Lung (tissue), 12 donors: ENCODE measurements around the gene ZNF740. TPM values are rescaled to one million over a fixed set of nuclear protein-coding genes. Genes with fewer than 3 reads are reported as not detected.

Experiments used
- ATAC-seq: fragments of 200-7000 bp; cut with Tn5 transposase; one replicate; pipeline ENCODE4 v1.9.1; 2020; ENCODE audit warnings: moderate number of reproducible peaks; ENCODE audit not compliant: insufficient read depth, low FRiP score
- DNase-seq, 3 donors: peaks; one replicate each; pipeline ENCODE4 v3.0.0-alpha.2; 2013 to 2017
- H3K27ac ChIP-seq, 2 donors: one replicate each; pipeline ENCODE4 v1.5.1; 2013; ENCODE audit warnings: mild to moderate bottlenecking in 2 of 2, moderate library complexity in 2 of 2, control low read depth in 1 of 2, inconsistent platforms in 1 of 2, low read depth in 1 of 2, low read length in 1 of 2
- H3K27me3 ChIP-seq, 3 donors: one replicate each; pipeline ENCODE4 v1.5.1; 2013; ENCODE audit warnings: low read length in 2 of 3; ENCODE audit not compliant: control insufficient read depth in 3 of 3, insufficient read depth in 3 of 3
- H3K36me3 ChIP-seq, 4 donors: one replicate each; pipeline ENCODE4 v1.5.1; 2013; ENCODE audit warnings: low read length in 4 of 4, mild to moderate bottlenecking in 1 of 4, moderate library complexity in 1 of 4; ENCODE audit not compliant: control insufficient read depth in 4 of 4, insufficient read depth in 4 of 4
- H3K4me1 ChIP-seq, 5 donors: one replicate each; pipeline ENCODE4 v1.5.1; 2013; ENCODE audit warnings: low read length in 5 of 5, mild to moderate bottlenecking in 2 of 5, moderate library complexity in 1 of 5; ENCODE audit not compliant: control insufficient read depth in 5 of 5, insufficient read depth in 5 of 5
- H3K4me3 ChIP-seq: one replicate; pipeline ENCODE4 v1.5.1; 2013; ENCODE audit warnings: mild to moderate bottlenecking, control low read depth, moderate library complexity
- H3K9ac ChIP-seq, 2 donors: one replicate each; pipeline ENCODE4 v1.5.1; 2013; ENCODE audit warnings: low read length in 2 of 2, control low read depth in 1 of 2; ENCODE audit not compliant: insufficient read depth in 1 of 2
- H3K9me3 ChIP-seq, 4 donors: one replicate each; pipeline ENCODE4 v1.5.1; 2013; ENCODE audit warnings: low read length in 3 of 4, mild to moderate bottlenecking in 1 of 4, moderate library complexity in 1 of 4; ENCODE audit not compliant: control insufficient read depth in 4 of 4, insufficient read depth in 3 of 4
- WGBS, 2 donors: extraction: QIAGEN DNeasy Blood & Tissue Kit; methylation state at CpG; one replicate each; pipeline ENCODE4 v1.1.7; 2013; 5-methylcytosine and 5-hydroxymethylcytosine counted together
- polyA plus RNA-seq, 2 donors: library from polyadenylated mRNA; stranded (reverse); fragments of 200-250 nt; gene quantifications; one replicate each; pipeline ENCODE4 v1.2.1, GENCODE V29; 2013
- total RNA-seq, 2 donors: library from RNA; depleted of rRNA in 1 of 2; stranded (reverse); fragments of >200 nt in 1 of 2; gene quantifications; one replicate each; pipeline ENCODE4 v1.2.1, GENCODE V29; 2014 to 2021
- TF ChIP-seq, protein P1 (sequence below): IDR thresholded peaks from 2 replicates; pipeline ENCODE4 v1.5.1; 2012; ENCODE audit warnings: mild to moderate bottlenecking; ENCODE audit errors: control extremely low read depth, extremely low read depth
- donor health status: control.
- donor health status: control.
- donor health status: Bipolar disorder and iron deficiency.
- donor health status: healthy.
- donor health status: DM: yes; HTN: yes; CAD: no.

The ZNF740 gene
- total and polyA plus RNA-seq, 4 donors: 7.8 to 37.4 (median 18.3) TPM

DNA sequence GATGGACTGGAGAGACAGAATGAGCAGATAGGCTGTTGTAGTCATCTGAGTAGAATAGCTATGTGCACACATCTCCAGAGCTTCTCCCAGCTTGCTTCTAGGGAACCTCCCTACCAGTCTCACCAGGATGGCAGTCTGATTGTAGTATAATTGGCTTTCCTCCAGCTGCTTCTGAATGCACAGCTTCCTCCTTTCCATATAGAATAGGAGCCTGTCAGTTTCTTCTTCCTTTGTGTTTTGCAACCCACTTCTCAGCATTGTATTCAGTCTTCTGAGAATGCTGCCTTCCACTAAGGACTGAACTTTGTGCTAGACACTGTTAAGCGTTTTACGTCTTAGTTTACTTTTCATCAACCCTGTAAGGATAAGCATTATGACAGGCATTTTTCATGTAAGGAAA is 2.4 kb downstream of the ZNF740 start:
- no peak overlapping the region for H3K4me3 ChIP-seq
- TF ChIP-seq, protein P1, sequence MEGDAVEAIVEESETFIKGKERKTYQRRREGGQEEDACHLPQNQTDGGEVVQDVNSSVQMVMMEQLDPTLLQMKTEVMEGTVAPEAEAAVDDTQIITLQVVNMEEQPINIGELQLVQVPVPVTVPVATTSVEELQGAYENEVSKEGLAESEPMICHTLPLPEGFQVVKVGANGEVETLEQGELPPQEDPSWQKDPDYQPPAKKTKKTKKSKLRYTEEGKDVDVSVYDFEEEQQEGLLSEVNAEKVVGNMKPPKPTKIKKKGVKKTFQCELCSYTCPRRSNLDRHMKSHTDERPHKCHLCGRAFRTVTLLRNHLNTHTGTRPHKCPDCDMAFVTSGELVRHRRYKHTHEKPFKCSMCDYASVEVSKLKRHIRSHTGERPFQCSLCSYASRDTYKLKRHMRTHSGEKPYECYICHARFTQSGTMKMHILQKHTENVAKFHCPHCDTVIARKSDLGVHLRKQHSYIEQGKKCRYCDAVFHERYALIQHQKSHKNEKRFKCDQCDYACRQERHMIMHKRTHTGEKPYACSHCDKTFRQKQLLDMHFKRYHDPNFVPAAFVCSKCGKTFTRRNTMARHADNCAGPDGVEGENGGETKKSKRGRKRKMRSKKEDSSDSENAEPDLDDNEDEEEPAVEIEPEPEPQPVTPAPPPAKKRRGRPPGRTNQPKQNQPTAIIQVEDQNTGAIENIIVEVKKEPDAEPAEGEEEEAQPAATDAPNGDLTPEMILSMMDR: no peak
- peak in 1 of 3 donors; percentile 29 for DNase-seq
- peaks cover 7 to 36% (median 20%) of the 10 kb centered on the region in 5 donors for H3K4me1 ChIP-seq
- peak overlapping the region; percentile 30 to 45 for H3K9ac ChIP-seq
- no peaks in the 10 kb centered on the region for H3K9me3 ChIP-seq
- H3K36me3 ChIP-seq: peaks cover 28 to 47% (median 32%) of the 10 kb centered on the region in 4 donors
- H3K27me3 ChIP-seq: no peaks in the 10 kb centered on the region
- no peak overlapping the region for H3K27ac ChIP-seq
- 13 to 37% methylated on average over 2 of the region's 2 CpGs for WGBS, 2 donors
- no peak for ATAC-seq

DNA sequence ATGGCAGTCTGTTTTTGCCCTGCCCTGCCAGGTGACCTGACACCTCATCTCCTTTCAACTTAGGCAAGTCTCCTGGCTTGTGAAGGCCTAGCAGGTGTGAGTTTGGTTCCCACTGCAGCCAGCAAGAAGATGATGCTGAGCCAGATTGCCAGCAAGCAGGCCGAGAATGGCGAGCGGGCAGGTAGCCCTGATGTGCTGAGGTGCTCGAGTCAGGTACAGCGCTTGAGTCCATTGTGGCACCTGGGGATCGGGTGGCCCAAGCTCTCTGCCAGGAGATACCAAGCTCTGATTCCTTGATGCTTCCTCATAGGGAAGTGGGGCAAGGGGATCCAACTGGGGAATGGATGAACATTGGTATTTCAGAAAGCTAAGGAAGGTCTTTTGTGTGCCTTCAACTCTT is 4.3 kb downstream of the ZNF740 start:
- H3K4me3 ChIP-seq: no peak overlapping the region
- peaks cover 7 to 27% (median 20%) of the 10 kb centered on the region in 5 donors for H3K4me1 ChIP-seq
- no peak overlapping the region for H3K9ac ChIP-seq
- DNase-seq (no peak), ATAC-seq (no peak)
- H3K27ac ChIP-seq: no peak overlapping the region
- peaks cover 32 to 50% (median 36%) of the 10 kb centered on the region in 4 donors for H3K36me3 ChIP-seq
- 94 to 96% methylated on average over 6 of the region's 6 CpGs for WGBS, 2 donors
- no peaks in the 10 kb centered on the region for H3K27me3 ChIP-seq
- TF ChIP-seq, protein P1: no peak
- H3K9me3 ChIP-seq: no peaks in the 10 kb centered on the region

DNA sequence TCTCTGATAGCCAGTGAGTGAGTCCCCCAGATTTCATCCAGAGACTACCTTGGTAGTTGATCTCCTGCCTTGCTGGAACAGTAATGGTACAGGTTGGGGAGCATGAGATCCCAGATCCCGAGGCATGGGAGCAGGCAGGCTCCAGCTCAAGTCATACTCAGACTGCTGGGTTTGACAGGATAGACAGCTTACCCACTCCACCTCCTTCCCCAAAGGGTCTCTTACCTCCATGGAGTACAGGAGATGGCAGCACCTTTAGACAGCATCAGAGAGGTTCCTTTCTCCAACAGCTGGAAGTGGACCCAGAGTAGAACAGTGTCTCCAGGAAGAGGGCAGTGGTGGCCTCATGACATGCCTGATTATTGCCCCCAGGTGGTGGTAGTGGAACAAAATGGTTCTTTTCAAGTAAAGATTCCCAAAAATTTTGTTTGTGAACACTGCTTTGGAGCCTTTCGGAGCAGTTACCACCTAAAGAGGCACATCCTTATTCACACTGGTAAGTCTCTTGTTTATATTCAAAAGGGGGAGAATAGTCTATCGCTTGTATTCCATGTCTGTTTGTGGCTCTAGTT is 5.1 kb downstream of the ZNF740 start:
- Histone ChIP-seq H3K4me1 (peaks cover 7 to 25% (median 20%) of the 10 kb centered on the region in 5 donors), H3K9me3 (no peaks in the 10 kb centered on the region), H3K4me3 (no peak overlapping the region), H3K27me3 (no peaks in the 10 kb centered on the region), H3K9ac (no peak overlapping the region), H3K36me3 (peaks cover 32 to 50% (median 36%) of the 10 kb centered on the region in 4 donors), H3K27ac (no peak overlapping the region)
- no peak for ATAC-seq
- 94 to 99% methylated on average over 3 of the region's 3 CpGs for WGBS, 2 donors
- TF ChIP-seq, protein P1: no peak
- DNase-seq: no peak

DNA sequence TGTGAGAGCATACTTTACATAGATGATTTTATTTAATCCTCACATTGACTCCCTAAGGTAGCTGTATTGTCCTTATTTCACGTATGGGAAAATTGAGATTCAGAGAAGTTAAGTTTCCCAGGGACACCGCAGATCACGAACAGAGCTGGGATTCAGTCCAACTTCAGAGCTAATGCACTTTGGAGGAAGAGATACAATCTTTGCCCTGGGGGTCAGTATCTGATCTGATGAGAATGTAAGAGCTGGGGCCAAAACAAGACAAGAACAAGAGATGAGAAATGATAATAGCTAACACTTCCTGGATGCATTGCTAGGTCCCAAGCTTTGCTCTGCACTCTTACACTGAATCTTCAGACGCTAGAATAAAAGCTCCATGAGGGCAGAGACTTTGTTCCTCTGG is 6.2 kb downstream of the ZNF740 start:
- no peak overlapping the region for H3K9ac ChIP-seq
- DNase-seq (no peak), ATAC-seq (no peak)
- H3K36me3 ChIP-seq: peaks cover 32 to 47% (median 38%) of the 10 kb centered on the region in 4 donors
- no peaks in the 10 kb centered on the region for H3K27me3 ChIP-seq
- TF ChIP-seq, protein P1: no peak
- H3K27ac ChIP-seq: no peak overlapping the region
- WGBS, 2 donors: 87 to 91% methylated on average over 4 of the region's 4 CpGs
- H3K9me3 ChIP-seq: no peaks in the 10 kb centered on the region
- H3K4me3 ChIP-seq: no peak overlapping the region
- H3K4me1 ChIP-seq: peaks cover 5 to 21% (median 16%) of the 10 kb centered on the region in 5 donors
